SIG-M5 (cell line): Measurements from ENCODE around the gene RCVRN.

Experiments
- DNase-seq: peaks from one replicate; lab custom pipeline; 2025; lab: John Stamatoyannopoulos, UW

RCVRN gene

GRCh38 chr17:9898812-9899211 is 6.3 kb downstream of the RCVRN start:
- no peak for DNase-seq

GRCh38 chr17:9897372-9897968 is 7.6 kb downstream of the RCVRN start:
- DNase-seq: no peak

GRCh38 chr17:9895923-9896322 is 9.1 kb downstream of the RCVRN start:
- no peak for DNase-seq

DNA sequence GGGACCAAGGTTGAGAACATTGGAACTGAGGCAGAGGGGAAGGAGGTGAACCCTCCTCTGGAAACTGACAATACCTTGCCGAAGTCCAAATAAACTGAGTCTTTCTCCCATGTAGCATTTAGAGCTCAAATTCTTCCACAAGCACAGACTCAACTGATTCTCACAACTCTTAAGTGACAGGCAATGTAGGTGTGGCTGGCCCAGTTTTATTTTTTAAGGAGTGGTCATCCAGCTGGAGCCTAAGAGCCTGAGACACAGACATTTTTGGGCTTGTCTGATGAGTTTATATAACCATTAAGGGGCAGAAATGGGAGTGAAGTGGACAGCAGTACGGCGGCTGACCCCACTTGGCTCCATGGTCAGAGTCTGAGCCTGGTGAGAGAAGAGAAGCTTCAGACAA is 10.8 kb downstream of the RCVRN start:
- DNase-seq: no peak

DNA sequence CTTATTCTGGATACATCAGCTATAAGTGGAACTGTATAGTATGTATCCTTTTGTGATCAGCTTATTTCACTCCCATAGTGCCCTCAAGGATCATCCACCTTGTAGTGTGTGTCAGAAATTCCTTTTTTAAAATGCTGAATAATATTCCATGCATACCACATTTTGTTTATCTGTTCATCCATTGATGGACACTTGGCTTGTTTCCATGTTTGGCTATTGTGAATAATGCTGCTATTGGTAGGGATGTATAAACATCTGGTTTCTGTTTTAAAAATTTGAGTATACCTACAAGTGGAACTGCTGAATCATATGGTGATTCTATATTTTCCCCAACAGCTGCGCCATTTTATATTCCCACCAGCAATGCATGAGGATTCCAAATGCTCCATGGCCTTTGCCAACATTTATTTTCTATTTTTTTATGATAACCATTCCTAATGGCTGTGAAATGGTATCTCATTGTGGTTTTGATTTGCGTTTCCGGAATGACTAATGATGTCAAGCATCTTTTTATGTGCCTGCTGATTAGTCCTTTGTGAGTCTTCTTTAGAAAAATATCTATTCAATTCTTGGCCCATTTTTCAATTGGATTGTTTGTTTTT is 11.6 kb downstream of the RCVRN start:
- DNase-seq: no peak

DNA sequence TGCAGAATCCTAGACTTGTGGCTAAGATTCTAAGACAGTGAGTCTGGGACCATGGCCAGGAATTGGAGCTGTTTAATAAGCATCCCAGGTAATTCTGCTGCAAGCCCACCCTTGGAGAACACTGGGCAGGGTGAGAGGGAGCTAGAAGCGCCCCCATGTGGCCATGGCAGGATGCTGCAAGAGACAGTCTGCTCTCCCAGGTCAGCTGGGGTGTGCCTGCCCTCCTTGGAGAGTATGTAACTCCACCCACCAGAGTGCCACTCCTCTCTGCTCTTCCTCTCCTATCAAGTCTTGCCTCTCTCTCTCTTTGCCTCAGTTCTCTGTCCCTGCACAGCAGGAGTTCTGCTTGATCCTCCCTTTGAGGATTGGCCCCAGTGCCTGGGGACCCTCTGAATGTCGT is 14.9 kb downstream of the RCVRN start:
- DNase-seq: no peak

DNA sequence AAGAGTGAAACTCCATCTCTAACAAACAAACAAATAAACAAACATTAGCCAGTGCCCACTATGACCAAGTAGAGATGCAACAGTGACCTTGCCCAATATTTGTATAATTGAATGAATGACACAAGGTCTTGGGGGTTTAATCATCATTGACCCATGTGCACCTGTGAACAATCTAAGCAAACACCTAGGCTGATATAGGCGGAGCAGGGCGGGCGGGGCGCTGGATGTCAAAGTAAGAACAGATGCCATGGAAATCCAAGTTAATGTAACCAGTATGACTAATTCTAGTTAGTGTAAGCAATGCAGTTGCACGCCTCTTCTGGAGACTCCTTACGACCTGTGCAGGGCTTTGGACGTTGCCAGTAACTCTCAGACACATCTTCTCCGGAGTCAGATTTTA is 17.6 kb downstream of the RCVRN start:
- DNase-seq: no peak

GRCh38 chr17:9886141-9886930 is 18.7 kb downstream of the RCVRN start:
- DNase-seq: no peak

- DNase-seq: no peak
These were observed 21.6 kb downstream of the RCVRN start for GRCh38 chr17:9883451-9883850.

GRCh38 chr17:9880582-9880999 is 24.5 kb downstream of the RCVRN start:
- DNase-seq: peak; percentile 25

DNA sequence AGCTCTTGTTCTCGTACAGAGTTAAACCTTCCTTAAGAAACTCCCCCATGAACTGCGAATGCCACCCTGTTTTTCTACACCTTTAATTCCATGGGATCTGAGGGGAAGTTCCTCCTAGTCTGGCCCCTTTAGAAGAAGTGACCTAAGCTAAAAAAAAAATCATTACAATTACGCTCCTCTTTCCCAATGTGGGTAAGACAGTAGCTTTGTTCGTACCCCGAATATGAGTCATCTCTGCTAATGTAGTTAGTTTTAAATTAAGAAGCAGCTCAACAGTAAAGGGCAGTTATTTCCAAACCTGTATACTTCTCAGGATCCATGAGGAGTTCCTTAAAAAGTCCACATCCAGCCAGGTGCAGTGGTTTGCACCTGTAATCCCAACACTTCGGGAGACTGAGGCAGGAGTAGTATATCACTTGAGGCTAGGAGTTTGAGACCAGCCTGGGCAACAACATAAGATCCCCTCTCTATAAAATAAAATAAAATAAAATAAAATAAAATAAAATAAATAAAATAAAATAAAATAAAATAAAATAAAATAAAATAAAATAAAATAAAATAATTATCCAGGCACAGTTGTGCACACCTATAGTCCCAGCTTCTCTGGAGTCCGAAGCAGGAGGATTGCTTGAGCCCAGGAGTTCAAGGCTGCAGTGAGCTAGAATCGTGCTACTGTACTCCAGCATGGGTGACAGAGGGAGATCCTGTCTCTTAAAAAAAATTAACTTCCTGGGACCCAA is 26.1 kb downstream of the RCVRN start:
- peak; percentile 25 for DNase-seq

GRCh38 chr17:9878356-9878755 is 26.7 kb downstream of the RCVRN start:
- no peak for DNase-seq

DNA sequence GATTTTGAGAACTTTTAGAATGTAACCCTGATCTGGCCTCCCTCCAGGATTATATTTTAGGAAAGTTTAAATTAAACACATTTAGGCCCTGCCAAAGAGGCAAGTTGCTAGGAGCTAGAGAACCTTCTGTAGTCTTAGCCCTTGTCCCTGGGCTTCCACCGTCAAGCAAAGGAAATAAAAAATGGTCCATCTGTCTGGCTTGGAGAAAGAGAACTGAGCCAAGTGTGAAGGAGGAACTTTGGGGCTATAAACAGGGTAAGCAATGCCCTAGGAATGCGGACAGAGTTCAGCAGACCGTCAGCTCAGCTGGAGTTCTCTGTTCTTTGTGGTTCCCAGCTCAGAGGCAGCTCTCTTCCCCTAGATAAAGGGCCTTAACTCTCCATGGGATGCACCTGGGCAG is 29.6 kb downstream of the RCVRN start:
- DNase-seq: no peak

GRCh38 chr17:9874722-9875121 is 30.3 kb downstream of the RCVRN start:
- DNase-seq: no peak

- DNase-seq: no peak
These were observed 32.2 kb downstream of the RCVRN start for GRCh38 chr17:9872852-9873251.

- DNase-seq: no peak
These were observed 36.5 kb downstream of the RCVRN start for GRCh38 chr17:9868552-9868951.

DNA sequence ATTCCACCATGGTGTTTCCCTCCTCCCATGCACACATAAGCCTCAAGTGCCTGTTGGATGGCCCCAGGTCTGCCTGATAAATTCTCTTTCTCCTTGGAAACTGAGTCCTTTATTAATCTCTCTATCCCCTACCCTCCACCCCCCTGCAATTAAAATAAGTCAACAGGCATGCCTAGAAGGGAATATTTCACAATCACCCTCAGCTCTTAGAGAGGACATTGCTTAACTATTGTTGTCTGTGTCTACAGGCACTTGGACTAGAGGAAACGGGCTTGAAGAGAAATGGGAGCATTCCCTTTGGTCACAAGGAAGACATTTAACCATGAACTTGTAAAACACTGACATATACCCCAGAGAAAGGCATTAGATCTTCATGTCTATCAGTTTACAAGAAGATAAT is 39.5 kb downstream of the RCVRN start:
- peak; percentile 23 for DNase-seq

DNA sequence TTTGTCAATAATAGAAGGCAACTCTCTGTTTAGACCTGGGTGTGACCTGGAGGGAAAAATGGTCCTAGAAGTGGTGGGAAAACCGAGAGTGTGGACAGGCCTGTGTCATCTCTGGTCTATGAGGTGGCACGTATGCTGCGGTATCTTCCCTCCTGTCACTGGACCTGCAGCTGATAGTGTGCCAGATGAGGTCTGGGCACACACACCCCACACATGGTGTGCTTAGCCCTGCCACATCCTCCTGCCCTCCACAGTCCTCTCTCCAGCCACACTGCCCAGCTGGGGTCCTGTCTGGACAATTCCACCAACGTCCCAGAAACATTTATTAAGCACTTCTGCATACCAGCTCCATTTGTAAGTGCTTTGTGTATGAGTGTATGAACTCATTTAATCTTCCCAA is 42.1 kb downstream of the RCVRN start:
- no peak for DNase-seq

DNA sequence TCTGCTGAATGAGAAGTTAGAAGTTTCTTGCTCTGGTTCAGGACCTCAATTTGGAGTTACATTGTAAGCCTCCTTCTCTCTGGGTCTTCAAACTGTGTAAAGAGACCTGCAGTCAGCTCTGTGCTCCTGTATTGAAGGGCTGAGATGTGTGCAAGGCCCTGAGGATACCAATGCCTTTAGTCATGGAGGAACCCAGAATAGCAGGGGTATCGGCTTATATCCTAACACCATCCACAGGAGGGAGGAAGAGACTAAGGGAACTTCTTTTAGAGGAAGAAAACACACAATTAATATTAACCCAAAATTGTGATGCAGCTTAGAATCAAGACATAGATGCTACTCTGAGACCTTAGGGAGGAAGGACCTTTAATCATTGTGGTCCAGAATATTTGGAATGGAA is 42.9 kb downstream of the RCVRN start:
- no peak for DNase-seq

GRCh38 chr17:9860851-9861250 is 44.2 kb downstream of the RCVRN start:
- no peak for DNase-seq

GRCh38 chr17:9859781-9860180 is 45.3 kb downstream of the RCVRN start:
- no peak for DNase-seq

GRCh38 chr17:9855036-9855435 is 50.0 kb downstream of the RCVRN start:
- no peak for DNase-seq

- DNase-seq: no peak
These were observed 50.8 kb downstream of the RCVRN start for GRCh38 chr17:9854255-9854654.
